ENCODE data around the gene ATP8A2. TPM values are rescaled to one million over a fixed set of nuclear protein-coding genes. Genes with fewer than 3 reads are reported as not detected.

Gene ATP8A2
- total RNA-seq, 1 experiment from 2014 or later, result not detected

DNA sequence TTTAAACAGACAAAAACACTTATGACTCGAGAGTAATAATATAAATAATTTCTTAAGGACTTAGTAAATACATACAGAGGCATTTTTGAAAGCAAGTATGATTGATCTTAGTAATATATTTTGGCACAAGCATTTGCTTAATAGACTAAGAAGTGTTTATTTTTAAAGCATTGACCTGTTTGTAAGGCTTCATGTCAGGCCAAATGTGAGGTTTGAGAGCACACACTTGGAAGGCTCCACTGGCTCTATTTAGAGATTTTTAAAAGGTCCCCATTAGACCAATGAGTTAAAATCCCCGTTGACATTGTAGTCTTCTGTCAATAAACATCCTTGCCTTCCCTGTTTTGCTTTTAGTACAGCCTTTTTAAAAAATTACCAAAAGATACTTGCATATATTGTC, 50.4 kb downstream of the ATP8A2 start:
- intact Hi-C loops (cut with micrococcal nuclease; ENCODE audit: unreplicated experiment), result no loop called here
- Histone ChIP-seq H3K4me2 (no peak overlapping the region), H3K4me1 (replicated peaks; ENCODE audit: insufficient read depth) (no peaks in the 10 kb centered on the region), H2AFZ (no peak overlapping the region), H3K79me2 (ENCODE audit: low read depth) (no peaks in the 10 kb centered on the region), H4K20me1 (ENCODE audit: insufficient read depth) (no peaks in the 10 kb centered on the region), H3K36me3 (ENCODE audit: low read depth) (no peaks in the 10 kb centered on the region), H3K9me2 (ENCODE audit: insufficient read depth) (no peaks in the 10 kb centered on the region), H3K27ac (no peak overlapping the region), H3K4me3 (no peak overlapping the region), H3K9me3 (ENCODE audit: insufficient read depth, low read depth) (no peaks in the 10 kb centered on the region), H3K27me3 (ENCODE audit: insufficient read depth, low read depth) (peaks cover 72% of the 10 kb centered on the region), H3F3A (ENCODE audit: insufficient read depth, low read depth) (no peaks in the 10 kb centered on the region)
- no TSS peak for BruUV-seq (replicated peaks)
- POLR2A ChIA-PET (ENCODE audit: unreplicated experiment), result no interaction called here
- TF ChIP-seq CTCF (conservative IDR thresholded peaks at IDR 0.05) (no peak), EZH2 (IDR thresholded peaks at IDR 0.05; ENCODE audit: low read depth) (no peak)
- CTCF ChIA-PET, result no interaction called here
- no peak for DNase-seq

DNA sequence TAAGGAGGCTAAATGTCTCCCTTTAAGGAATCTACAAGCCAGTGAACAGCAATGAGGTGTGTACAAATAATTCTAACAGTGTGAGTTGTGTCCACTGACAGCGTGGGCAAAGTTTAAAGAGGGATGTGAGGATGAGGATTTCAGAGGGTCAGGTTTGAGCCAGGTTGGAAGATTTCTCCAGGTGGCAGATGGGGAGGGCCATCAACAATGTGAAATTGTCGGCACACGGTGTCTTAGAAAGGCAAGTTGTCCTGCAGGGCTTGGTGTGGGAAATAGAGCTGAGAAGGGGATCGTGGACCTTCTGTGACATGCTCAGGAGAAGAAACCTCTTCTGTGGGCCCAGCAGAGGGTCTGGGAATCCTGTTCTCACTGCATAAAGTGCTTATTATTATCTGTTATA, 52.1 kb downstream of the ATP8A2 start:
- H3K9me3 ChIP-seq (ENCODE audit: insufficient read depth, low read depth), result no peaks in the 10 kb centered on the region
- H3K27me3 ChIP-seq (ENCODE audit: insufficient read depth, low read depth), result peaks cover 71% of the 10 kb centered on the region
- no peaks in the 10 kb centered on the region for H3F3A ChIP-seq (ENCODE audit: insufficient read depth, low read depth)
- H3K4me3 ChIP-seq, result no peak overlapping the region
- no peaks in the 10 kb centered on the region for H3K79me2 ChIP-seq (ENCODE audit: low read depth)
- TF ChIP-seq EZH2 (IDR thresholded peaks at IDR 0.05; ENCODE audit: low read depth) (no peak), CTCF (conservative IDR thresholded peaks at IDR 0.05) (no peak)
- no peak overlapping the region for H3K27ac ChIP-seq
- POLR2A ChIA-PET (ENCODE audit: unreplicated experiment), result no interaction called here
- H3K4me2 ChIP-seq, result no peak overlapping the region
- H3K4me1 ChIP-seq (replicated peaks; ENCODE audit: insufficient read depth), result no peaks in the 10 kb centered on the region
- BruUV-seq (replicated peaks), result no TSS peak
- CTCF ChIA-PET, result no interaction called here
- no peak for DNase-seq
- no peaks in the 10 kb centered on the region for H3K36me3 ChIP-seq (ENCODE audit: low read depth)
- no peaks in the 10 kb centered on the region for H4K20me1 ChIP-seq (ENCODE audit: insufficient read depth)
- intact Hi-C loops (cut with micrococcal nuclease; ENCODE audit: unreplicated experiment), result no loop called here
- H2AFZ ChIP-seq, result no peak overlapping the region
- no peaks in the 10 kb centered on the region for H3K9me2 ChIP-seq (ENCODE audit: insufficient read depth)

- Histone ChIP-seq H3F3A (ENCODE audit: insufficient read depth, low read depth) (no peaks in the 10 kb centered on the region), H3K79me2 (ENCODE audit: low read depth) (no peaks in the 10 kb centered on the region), H3K4me2 (no peak overlapping the region), H4K20me1 (ENCODE audit: insufficient read depth) (no peaks in the 10 kb centered on the region), H3K9me2 (ENCODE audit: insufficient read depth) (no peaks in the 10 kb centered on the region), H2AFZ (no peak overlapping the region), H3K4me1 (replicated peaks; ENCODE audit: insufficient read depth) (no peaks in the 10 kb centered on the region), H3K27me3 (ENCODE audit: insufficient read depth, low read depth) (peaks cover 77% of the 10 kb centered on the region), H3K9me3 (ENCODE audit: insufficient read depth, low read depth) (no peaks in the 10 kb centered on the region), H3K36me3 (ENCODE audit: low read depth) (no peaks in the 10 kb centered on the region), H3K27ac (no peak overlapping the region), H3K4me3 (no peak overlapping the region)
- BruUV-seq (replicated peaks), result no TSS peak
- intact Hi-C loops (cut with micrococcal nuclease; ENCODE audit: unreplicated experiment), result no loop called here
- CTCF ChIA-PET, result no interaction called here
- POLR2A ChIA-PET (ENCODE audit: unreplicated experiment), result no interaction called here
- DNase-seq, result no peak
- TF ChIP-seq EZH2 (IDR thresholded peaks at IDR 0.05; ENCODE audit: low read depth) (no peak), CTCF (conservative IDR thresholded peaks at IDR 0.05) (no peak)
Observed at GRCh38 chr13:25429466-25429865, 57.7 kb downstream of the ATP8A2 start.
